ENCODE data around the gene ARSA. TPM values are rescaled to one million over a fixed set of nuclear protein-coding genes. Genes with fewer than 3 reads are reported as not detected.

The ARSA gene
- polyA plus RNA-seq, 1 donor, result 45.7 TPM

- 100% methylated on average over 1 of the region's 11 CpGs for WGBS (ENCODE audit: insufficient coverage, low lambda C conversion rate)
- DNase-seq, result no peak
These were observed 5.8 kb upstream of the ARSA start for GRCh38 chr22:50633771-50634170.

GRCh38 chr22:50633086-50633485, 5.1 kb upstream of the ARSA start:
- DNase-seq, result no peak
- no CpG with 5 or more reads among the region's 5 CpGs for WGBS (ENCODE audit: insufficient coverage, low lambda C conversion rate)
- Histone ChIP-seq H3K36me3 (ENCODE audit: control insufficient read depth, insufficient read depth, low read length) (no peaks in the 10 kb centered on the region), H3K4me3 (ENCODE audit: low read length) (no peak overlapping the region), H3K27me3 (ENCODE audit: control insufficient read depth, insufficient read depth, low read length) (no peaks in the 10 kb centered on the region), H3K27ac (ENCODE audit: low read length) (no peak overlapping the region), H3K4me1 (ENCODE audit: control insufficient read depth, insufficient read depth, low read length) (peaks cover 12% of the 10 kb centered on the region), H3K9me3 (ENCODE audit: control insufficient read depth, low read depth, low read length) (no peaks in the 10 kb centered on the region)

More at GRCh38 chr22:50633771-50634170, 5.8 kb upstream of the ARSA start:
- H3K4me3 ChIP-seq (ENCODE audit: low read length), result no peak overlapping the region
- H3K4me1 ChIP-seq (ENCODE audit: control insufficient read depth, insufficient read depth, low read length), result peaks cover 7% of the 10 kb centered on the region
- no peaks in the 10 kb centered on the region for H3K9me3 ChIP-seq (ENCODE audit: control insufficient read depth, low read depth, low read length)
- no peaks in the 10 kb centered on the region for H3K36me3 ChIP-seq (ENCODE audit: control insufficient read depth, insufficient read depth, low read length)
- H3K27me3 ChIP-seq (ENCODE audit: control insufficient read depth, insufficient read depth, low read length), result no peaks in the 10 kb centered on the region
- H3K27ac ChIP-seq (ENCODE audit: low read length), result no peak overlapping the region

GRCh38 chr22:50630376-50630775, 2.4 kb upstream of the ARSA start:
- DNase-seq, result no peak
- no peak overlapping the region for H3K27ac ChIP-seq (ENCODE audit: low read length)
- no peak overlapping the region for H3K4me3 ChIP-seq (ENCODE audit: low read length)
- H3K36me3 ChIP-seq (ENCODE audit: control insufficient read depth, insufficient read depth, low read length), result no peaks in the 10 kb centered on the region
- no CpG with 5 or more reads among the region's 5 CpGs for WGBS (ENCODE audit: insufficient coverage, low lambda C conversion rate)
- no peaks in the 10 kb centered on the region for H3K27me3 ChIP-seq (ENCODE audit: control insufficient read depth, insufficient read depth, low read length)
- H3K9me3 ChIP-seq (ENCODE audit: control insufficient read depth, low read depth, low read length), result no peaks in the 10 kb centered on the region
- H3K4me1 ChIP-seq (ENCODE audit: control insufficient read depth, insufficient read depth, low read length), result peaks cover 23% of the 10 kb centered on the region

GRCh38 chr22:50628543-50629134, 687 bp upstream of the ARSA start:
- no peaks in the 10 kb centered on the region for H3K9me3 ChIP-seq (ENCODE audit: control insufficient read depth, low read depth, low read length)
- no peaks in the 10 kb centered on the region for H3K36me3 ChIP-seq (ENCODE audit: control insufficient read depth, insufficient read depth, low read length)
- peak overlapping the region; percentile 79 for H3K27ac ChIP-seq (ENCODE audit: low read length)
- peak overlapping the region; percentile 80 for H3K4me3 ChIP-seq (ENCODE audit: low read length)
- H3K27me3 ChIP-seq (ENCODE audit: control insufficient read depth, insufficient read depth, low read length), result no peaks in the 10 kb centered on the region
- WGBS (ENCODE audit: insufficient coverage, low lambda C conversion rate), result no CpG with 5 or more reads among the region's 16 CpGs
- H3K4me1 ChIP-seq (ENCODE audit: control insufficient read depth, insufficient read depth, low read length), result peaks cover 30% of the 10 kb centered on the region
- DNase-seq, result peak in 1 of 2 donors; percentile 55

- Histone ChIP-seq H3K4me1 (ENCODE audit: control insufficient read depth, insufficient read depth, low read length) (peaks cover 40% of the 10 kb centered on the region), H3K27ac (ENCODE audit: low read length) (peak overlapping the region; percentile 65), H3K36me3 (ENCODE audit: control insufficient read depth, insufficient read depth, low read length) (no peaks in the 10 kb centered on the region), H3K4me3 (ENCODE audit: low read length) (peak overlapping the region; percentile 88), H3K9me3 (ENCODE audit: control insufficient read depth, low read depth, low read length) (no peaks in the 10 kb centered on the region), H3K27me3 (ENCODE audit: control insufficient read depth, insufficient read depth, low read length) (no peaks in the 10 kb centered on the region)
- no peak for DNase-seq
- no CpG with 5 or more reads among the region's 42 CpGs for WGBS (ENCODE audit: insufficient coverage, low lambda C conversion rate)
These were observed 906 bp downstream of the ARSA start for GRCh38 chr22:50626850-50627641.

- Histone ChIP-seq H3K27ac (ENCODE audit: low read length) (no peak overlapping the region), H3K9me3 (ENCODE audit: control insufficient read depth, low read depth, low read length) (no peaks in the 10 kb centered on the region), H3K36me3 (ENCODE audit: control insufficient read depth, insufficient read depth, low read length) (no peaks in the 10 kb centered on the region), H3K27me3 (ENCODE audit: control insufficient read depth, insufficient read depth, low read length) (no peaks in the 10 kb centered on the region), H3K4me3 (ENCODE audit: low read length) (no peak overlapping the region), H3K4me1 (ENCODE audit: control insufficient read depth, insufficient read depth, low read length) (peaks cover 47% of the 10 kb centered on the region)
- WGBS (ENCODE audit: insufficient coverage, low lambda C conversion rate), result no CpG with 5 or more reads among the region's 12 CpGs
- no peak for DNase-seq
These were observed 1.6 kb downstream of the ARSA start for GRCh38 chr22:50626314-50626849.

- no CpG with 5 or more reads among the region's 27 CpGs for WGBS (ENCODE audit: insufficient coverage, low lambda C conversion rate)
- Histone ChIP-seq H3K4me3 (ENCODE audit: low read length) (no peak overlapping the region), H3K27me3 (ENCODE audit: control insufficient read depth, insufficient read depth, low read length) (no peaks in the 10 kb centered on the region), H3K9me3 (ENCODE audit: control insufficient read depth, low read depth, low read length) (no peaks in the 10 kb centered on the region), H3K27ac (ENCODE audit: low read length) (no peak overlapping the region), H3K4me1 (ENCODE audit: control insufficient read depth, insufficient read depth, low read length) (peaks cover 53% of the 10 kb centered on the region), H3K36me3 (ENCODE audit: control insufficient read depth, insufficient read depth, low read length) (no peaks in the 10 kb centered on the region)
- DNase-seq, result no peak
These were observed 2.2 kb downstream of the ARSA start for GRCh38 chr22:50625568-50626313.

- peak; percentile 56 to 64 for DNase-seq
- Histone ChIP-seq H3K4me3 (ENCODE audit: low read length) (no peak overlapping the region), H3K4me1 (ENCODE audit: control insufficient read depth, insufficient read depth, low read length) (peaks cover 57% of the 10 kb centered on the region), H3K9me3 (ENCODE audit: control insufficient read depth, low read depth, low read length) (no peaks in the 10 kb centered on the region), H3K27ac (ENCODE audit: low read length) (no peak overlapping the region), H3K36me3 (ENCODE audit: control insufficient read depth, insufficient read depth, low read length) (no peaks in the 10 kb centered on the region), H3K27me3 (ENCODE audit: control insufficient read depth, insufficient read depth, low read length) (no peaks in the 10 kb centered on the region)
- WGBS (ENCODE audit: insufficient coverage, low lambda C conversion rate), result no CpG with 5 or more reads among the region's 14 CpGs
These were observed 2.8 kb downstream of the ARSA start for GRCh38 chr22:50625131-50625567.

- H3K4me1 ChIP-seq (ENCODE audit: control insufficient read depth, insufficient read depth, low read length), result peaks cover 57% of the 10 kb centered on the region
- DNase-seq, result no peak
- no peak overlapping the region for H3K4me3 ChIP-seq (ENCODE audit: low read length)
- H3K27ac ChIP-seq (ENCODE audit: low read length), result no peak overlapping the region
- no CpG with 5 or more reads among the region's 16 CpGs for WGBS (ENCODE audit: insufficient coverage, low lambda C conversion rate)
- no peaks in the 10 kb centered on the region for H3K36me3 ChIP-seq (ENCODE audit: control insufficient read depth, insufficient read depth, low read length)
- H3K9me3 ChIP-seq (ENCODE audit: control insufficient read depth, low read depth, low read length), result no peaks in the 10 kb centered on the region
- H3K27me3 ChIP-seq (ENCODE audit: control insufficient read depth, insufficient read depth, low read length), result no peaks in the 10 kb centered on the region
These were observed 3.4 kb downstream of the ARSA start for GRCh38 chr22:50624347-50625130.
